ENCODE measurements around the gene ZFP90. TPM values are rescaled to one million over a fixed set of nuclear protein-coding genes. Genes with fewer than 3 reads are reported as not detected.
A peak's percentile ranks its signal among the peaks of the same experiment; 100 is the strongest.

The ZFP90 gene
- total RNA-seq, result 10 to 100 TPM; 27.6 to 32.6 TPM

DNA sequence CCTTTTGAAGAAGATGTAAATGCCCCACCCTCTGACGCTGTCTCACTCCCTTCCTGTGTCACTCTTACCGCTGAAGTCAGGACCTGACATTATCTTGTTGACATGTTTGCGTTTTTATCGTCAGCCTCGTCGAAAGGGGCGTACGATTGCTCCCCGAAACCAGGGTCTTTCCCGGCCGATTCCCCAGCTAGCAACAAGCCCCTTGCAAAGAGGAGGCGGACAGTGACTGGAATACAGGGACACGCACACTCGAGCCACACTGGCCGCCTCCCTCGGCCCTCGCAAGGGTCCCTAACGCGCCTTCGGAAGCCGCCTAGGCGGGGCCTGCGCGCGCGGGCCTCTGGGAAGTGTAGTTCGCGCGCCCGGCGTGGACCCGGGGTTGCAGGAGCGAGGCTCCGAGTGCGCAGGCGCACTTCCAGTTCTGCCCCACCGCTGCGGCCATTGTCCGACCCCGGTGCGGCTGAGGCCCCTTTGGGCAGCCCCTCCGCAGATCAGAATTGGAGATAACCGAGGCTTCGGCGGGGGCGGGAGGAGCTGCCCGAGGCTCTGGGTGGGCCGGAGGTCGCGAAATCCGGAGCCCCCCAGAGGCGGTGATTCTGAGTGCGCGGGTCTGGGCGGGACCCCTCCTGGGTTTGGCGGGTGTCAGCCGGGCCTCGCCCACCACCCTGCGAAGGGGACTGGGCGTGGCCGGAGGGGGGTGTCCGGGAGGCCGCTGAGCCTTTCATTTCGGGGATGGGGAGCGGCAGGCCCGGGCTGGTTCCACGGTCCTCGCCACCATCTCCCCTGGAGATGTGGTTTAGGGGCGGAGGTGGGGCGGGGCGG is at the start of gene ZFP90:
Gene ZFP90, plus strand, starts transcription at position 412 of the 822 bp plus-strand sequence. CDS start 502 bp downstream, outside the sequence.
- intact Hi-C loops (cut with micrococcal nuclease), result no loop called here
- ATAC-seq, result peak; percentile 95
- CTCF ChIA-PET, result interaction anchor here (1.3 to 9.6 kb wide), 3 partner anchors 10 to 308 kb away, joined by 3 to 65 read pairs (median 8); no protein-coding TSS in a partner anchor
- Mint-ChIP-seq H3K4me1 (ENCODE audit: low read depth) (peaks cover 12% of the 10 kb centered on the region), H3K36me3 (ENCODE audit: low read depth) (peaks cover 36% of the 10 kb centered on the region), H3K27me3 (no peaks in the 10 kb centered on the region), H3K4me3 (peak within 1 kb of the TSS; percentile 94), H3K9me3 (no peaks in the 10 kb centered on the region), H3K27ac (peak within 1 kb of the TSS; percentile 95)
- DNase-seq, result peak; percentile 91
- POLR2A ChIA-PET, result interaction anchor here (0.7 to 2.7 kb wide), 7 partner anchors 9 to 1342 kb away, joined by 3 to 13 read pairs (median 3); partner anchors contain the start of gene TANGO6
- TF ChIP-seq, protein P1, sequence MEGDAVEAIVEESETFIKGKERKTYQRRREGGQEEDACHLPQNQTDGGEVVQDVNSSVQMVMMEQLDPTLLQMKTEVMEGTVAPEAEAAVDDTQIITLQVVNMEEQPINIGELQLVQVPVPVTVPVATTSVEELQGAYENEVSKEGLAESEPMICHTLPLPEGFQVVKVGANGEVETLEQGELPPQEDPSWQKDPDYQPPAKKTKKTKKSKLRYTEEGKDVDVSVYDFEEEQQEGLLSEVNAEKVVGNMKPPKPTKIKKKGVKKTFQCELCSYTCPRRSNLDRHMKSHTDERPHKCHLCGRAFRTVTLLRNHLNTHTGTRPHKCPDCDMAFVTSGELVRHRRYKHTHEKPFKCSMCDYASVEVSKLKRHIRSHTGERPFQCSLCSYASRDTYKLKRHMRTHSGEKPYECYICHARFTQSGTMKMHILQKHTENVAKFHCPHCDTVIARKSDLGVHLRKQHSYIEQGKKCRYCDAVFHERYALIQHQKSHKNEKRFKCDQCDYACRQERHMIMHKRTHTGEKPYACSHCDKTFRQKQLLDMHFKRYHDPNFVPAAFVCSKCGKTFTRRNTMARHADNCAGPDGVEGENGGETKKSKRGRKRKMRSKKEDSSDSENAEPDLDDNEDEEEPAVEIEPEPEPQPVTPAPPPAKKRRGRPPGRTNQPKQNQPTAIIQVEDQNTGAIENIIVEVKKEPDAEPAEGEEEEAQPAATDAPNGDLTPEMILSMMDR (IDR thresholded peaks at IDR 0.05), result no peak

DNA sequence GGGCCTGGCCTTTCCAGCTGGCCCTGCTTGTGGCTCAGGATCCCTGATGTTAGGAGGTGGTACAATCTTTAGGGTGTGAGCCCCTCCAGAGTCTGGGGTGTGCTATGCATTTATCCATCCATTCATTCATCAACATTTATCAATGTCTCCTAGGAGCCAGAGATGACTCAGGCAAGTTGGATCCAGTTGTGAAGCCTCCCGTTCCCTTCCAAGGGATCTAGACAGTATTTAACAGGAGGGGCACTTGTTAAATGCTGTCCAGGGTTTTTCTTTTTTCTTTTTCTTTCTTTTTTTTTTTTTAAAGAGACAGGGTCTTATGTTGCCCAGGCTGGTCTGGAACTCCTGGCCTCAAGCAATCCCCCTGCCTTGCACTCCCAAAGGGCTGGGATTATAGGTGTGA is 48.7 kb upstream of the ZFP90 start:
- DNase-seq (no peak), ATAC-seq (no peak)
- no peaks in the 10 kb centered on the region for H3K36me3 Mint-ChIP-seq (ENCODE audit: low read depth)
- TF ChIP-seq, protein P1 (IDR thresholded peaks at IDR 0.05), result no peak
- H3K9me3 Mint-ChIP-seq, result no peaks in the 10 kb centered on the region
- H3K27ac Mint-ChIP-seq, result no peak overlapping the region
- ChIA-PET CTCF (interaction anchor here (1.2 kb wide), 1 partner anchor 94 kb away, joined by 3 read pairs; no protein-coding TSS in a partner anchor), POLR2A (no interaction called here)
- H3K4me3 Mint-ChIP-seq, result no peak overlapping the region
- no peaks in the 10 kb centered on the region for H3K4me1 Mint-ChIP-seq (ENCODE audit: low read depth)
- no peaks in the 10 kb centered on the region for H3K27me3 Mint-ChIP-seq
- intact Hi-C loops (cut with micrococcal nuclease), result no loop called here

DNA sequence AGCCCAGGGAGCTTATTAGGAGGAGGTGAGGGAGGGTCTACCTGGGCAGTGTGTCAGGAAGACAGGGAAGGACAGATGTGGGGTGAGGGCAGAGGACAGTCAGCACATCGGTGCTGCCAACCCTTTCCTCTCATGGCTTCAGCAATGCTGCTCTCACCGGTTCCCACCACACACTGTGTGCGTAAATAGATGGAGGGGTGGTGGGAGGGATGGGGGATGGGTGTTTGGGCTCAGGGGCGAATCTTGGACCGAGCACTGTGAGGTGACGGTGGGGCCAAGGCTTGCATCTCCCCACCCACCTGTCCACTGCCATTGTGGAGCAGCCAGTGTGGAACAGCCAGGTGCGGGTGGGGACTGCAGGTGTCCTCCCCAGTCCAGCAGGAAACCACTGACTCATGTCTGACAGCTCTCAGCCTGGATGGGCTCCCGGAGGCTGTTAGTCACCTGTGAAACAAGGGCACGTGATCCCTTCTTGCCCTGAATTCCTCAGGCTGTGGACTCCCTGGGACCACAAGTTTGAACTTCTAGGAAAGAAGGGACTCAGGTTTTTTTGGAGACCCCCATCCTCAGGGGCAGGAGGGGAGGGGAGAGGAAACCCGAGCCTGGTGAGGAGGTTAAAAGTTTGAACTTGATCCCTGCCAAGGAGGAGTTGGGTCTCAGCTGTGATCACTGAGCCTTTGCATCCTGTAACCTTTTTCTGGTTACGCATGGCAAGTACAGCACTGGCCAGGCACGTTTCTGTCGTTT is 48.1 kb upstream of the ZFP90 start:
- Mint-ChIP-seq H3K36me3 (ENCODE audit: low read depth) (no peaks in the 10 kb centered on the region), H3K27me3 (no peaks in the 10 kb centered on the region), H3K9me3 (no peaks in the 10 kb centered on the region), H3K27ac (no peak overlapping the region), H3K4me3 (no peak overlapping the region), H3K4me1 (ENCODE audit: low read depth) (no peaks in the 10 kb centered on the region)
- CTCF ChIA-PET, result no interaction called here
- POLR2A ChIA-PET, result no interaction called here
- DNase-seq, result no peak
- TF ChIP-seq, protein P1 (IDR thresholded peaks at IDR 0.05), result no peak
- intact Hi-C loops (cut with micrococcal nuclease), result no loop called here
- ATAC-seq, result peak; percentile 24

DNA sequence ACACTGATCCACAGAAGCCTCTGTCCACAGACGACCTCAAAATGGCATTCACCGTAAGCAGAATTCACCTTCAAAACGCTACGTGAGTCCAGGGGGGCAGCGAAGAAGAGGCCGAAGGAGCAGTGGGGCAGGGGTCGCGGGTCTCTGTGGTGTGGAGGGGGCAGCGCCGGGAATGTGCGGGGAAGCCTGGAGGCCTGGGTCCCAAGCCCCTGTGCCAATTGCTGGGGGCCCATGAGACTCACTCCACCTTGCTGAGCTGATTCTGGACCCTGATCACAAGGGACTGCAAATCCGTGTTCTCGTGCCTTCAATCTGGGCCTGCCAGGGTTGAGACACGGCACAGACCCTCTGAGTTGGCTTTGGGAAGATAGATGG is 47.5 kb upstream of the ZFP90 start:
- no peaks in the 10 kb centered on the region for H3K9me3 Mint-ChIP-seq
- TF ChIP-seq, protein P1 (IDR thresholded peaks at IDR 0.05), result no peak
- ATAC-seq (no peak), DNase-seq (no peak)
- H3K4me1 Mint-ChIP-seq (ENCODE audit: low read depth), result no peaks in the 10 kb centered on the region
- intact Hi-C loops (cut with micrococcal nuclease), result no loop called here
- POLR2A ChIA-PET, result interaction anchor here (0.6 kb wide), 1 partner anchor 130 kb away, joined by 3 read pairs; no protein-coding TSS in a partner anchor
- no peak overlapping the region for H3K27ac Mint-ChIP-seq
- H3K36me3 Mint-ChIP-seq (ENCODE audit: low read depth), result no peaks in the 10 kb centered on the region
- no peak overlapping the region for H3K4me3 Mint-ChIP-seq
- CTCF ChIA-PET, result no interaction called here
- no peaks in the 10 kb centered on the region for H3K27me3 Mint-ChIP-seq
